Upper lobe of left lung (tissue), 4 donors: ENCODE measurements around the gene CYB5R4.

Experiments used
- CTCF ChIP-seq, 6 experiments: fragments of 450-650 bp in 4 of 6; fragments of 200-600 bp in 2 of 6; sonication (generic) in 2 of 6; IDR thresholded peaks; one replicate each; pipeline ENCODE4 v1.5.1; 2016 to 2019; ENCODE audit warnings: antibody characterized with exemption in 6 of 6
- POLR2A ChIP-seq, 4 donors: fragments of 450-650 bp; IDR thresholded peaks; one replicate each; pipeline ENCODE4 v1.5.1; 2016 to 2017; ENCODE audit warnings: antibody characterized with exemption in 4 of 4, mild to moderate bottlenecking in 2 of 4
- POLR2AphosphoS5 ChIP-seq, 2 donors: sonication (generic); formaldehyde crosslinking; IDR thresholded peaks; one replicate each; pipeline ENCODE4 v1.5.1; 2017; ENCODE audit warnings: antibody characterized with exemption in 2 of 2

- no peak for TF ChIP-seq CTCF (IDR thresholded peaks at IDR 0.05)
- no peak for TF ChIP-seq POLR2A (IDR thresholded peaks at IDR 0.05)
- no peak for TF ChIP-seq POLR2AphosphoS5 (IDR thresholded peaks at IDR 0.05)
Measured at GRCh38 chr6:83893024-83893423, 33.5 kb downstream of the CYB5R4 start.
